Gastroesophageal sphincter (tissue), 2 donors: ENCODE results near the gene LEMD2.

Experiments
- EP300 ChIP-seq: sonication (generic); formaldehyde crosslinking; IDR thresholded peaks from one replicate; pipeline ENCODE4 v1.6.1; 2017; ENCODE audit warnings: antibody characterized with exemption, mild to moderate bottlenecking
- POLR2A ChIP-seq, 2 donors: fragments of 450-650 bp; IDR thresholded peaks; one replicate each; pipeline ENCODE4 v1.6.1; 2017; ENCODE audit warnings: antibody characterized with exemption in 2 of 2, mild to moderate bottlenecking in 2 of 2, moderate library complexity in 1 of 2
- POLR2AphosphoS5 ChIP-seq: sonication (generic); formaldehyde crosslinking; IDR thresholded peaks from one replicate; pipeline ENCODE4 v1.6.1; 2017; ENCODE audit warnings: antibody characterized with exemption

DNA sequence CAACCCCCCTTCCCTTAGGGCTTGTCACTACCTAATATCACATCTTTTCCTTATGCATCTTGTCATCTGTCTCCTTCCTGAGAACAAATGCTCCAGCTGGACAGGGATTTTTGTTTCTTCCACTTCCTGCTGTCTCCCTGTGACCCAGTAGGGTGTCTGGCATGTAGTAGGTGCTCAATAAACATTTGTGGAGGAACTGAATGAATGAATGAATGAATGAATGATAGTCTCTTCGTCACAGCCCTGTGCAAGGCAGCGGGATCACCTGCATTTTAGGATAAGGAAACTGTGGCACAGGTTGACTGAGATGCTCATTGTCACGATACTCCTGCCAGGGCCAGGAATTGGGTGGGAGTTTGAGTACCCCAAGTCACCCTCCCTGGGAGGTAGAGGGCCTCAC, 14.2 kb downstream of the LEMD2 start:
- no peak for TF ChIP-seq EP300
- TF ChIP-seq POLR2AphosphoS5, result no peak
- no peak for TF ChIP-seq POLR2A (IDR thresholded peaks at IDR 0.05)
